ENCODE measurements around the gene SERPINB5.

- TF ChIP-seq CTCF (IDR thresholded peaks at IDR 0.05) (peak; percentile 79), EZH2 (IDR thresholded peaks at IDR 0.05) (no peak), EZH2phosphoT487 (IDR thresholded peaks at IDR 0.05) (no peak)
Measured at GRCh38 chr18:63518178-63519012, 41.6 kb downstream of the SERPINB5 start.

All from neural progenitor cell (in vitro differentiated cells).